Lung (tissue), 12 donors: ENCODE measurements around the gene ZNF280C. TPM values are rescaled to one million over a fixed set of nuclear protein-coding genes. Genes with fewer than 3 reads are reported as not detected.
"Not testable (repeated sequence)": the region's sequence is repeated elsewhere in the genome, so short reads cannot be mapped to it uniquely, and the experiment has no call there.

ENCODE experiments used
- ATAC-seq: fragments of 200-7000 bp; cut with Tn5 transposase; one replicate; pipeline ENCODE4 v1.9.1; 2020; ENCODE audit warnings: moderate number of reproducible peaks; ENCODE audit not compliant: insufficient read depth, low FRiP score
- DNase-seq, 3 donors: peaks; one replicate each; pipeline ENCODE4 v3.0.0-alpha.2; 2013 to 2017
- H3K27ac ChIP-seq, 2 donors: one replicate each; pipeline ENCODE4 v1.5.1; 2013; ENCODE audit warnings: mild to moderate bottlenecking in 2 of 2, moderate library complexity in 2 of 2, control low read depth in 1 of 2, inconsistent platforms in 1 of 2, low read depth in 1 of 2, low read length in 1 of 2
- H3K27me3 ChIP-seq, 3 donors: one replicate each; pipeline ENCODE4 v1.5.1; 2013; ENCODE audit warnings: low read length in 2 of 3; ENCODE audit not compliant: control insufficient read depth in 3 of 3, insufficient read depth in 3 of 3
- H3K36me3 ChIP-seq, 4 donors: one replicate each; pipeline ENCODE4 v1.5.1; 2013; ENCODE audit warnings: low read length in 4 of 4, mild to moderate bottlenecking in 1 of 4, moderate library complexity in 1 of 4; ENCODE audit not compliant: control insufficient read depth in 4 of 4, insufficient read depth in 4 of 4
- H3K4me1 ChIP-seq, 5 donors: one replicate each; pipeline ENCODE4 v1.5.1; 2013; ENCODE audit warnings: low read length in 5 of 5, mild to moderate bottlenecking in 2 of 5, moderate library complexity in 1 of 5; ENCODE audit not compliant: control insufficient read depth in 5 of 5, insufficient read depth in 5 of 5
- H3K4me3 ChIP-seq: one replicate; pipeline ENCODE4 v1.5.1; 2013; ENCODE audit warnings: mild to moderate bottlenecking, control low read depth, moderate library complexity
- H3K9ac ChIP-seq, 2 donors: one replicate each; pipeline ENCODE4 v1.5.1; 2013; ENCODE audit warnings: low read length in 2 of 2, control low read depth in 1 of 2; ENCODE audit not compliant: insufficient read depth in 1 of 2
- H3K9me3 ChIP-seq, 4 donors: one replicate each; pipeline ENCODE4 v1.5.1; 2013; ENCODE audit warnings: low read length in 3 of 4, mild to moderate bottlenecking in 1 of 4, moderate library complexity in 1 of 4; ENCODE audit not compliant: control insufficient read depth in 4 of 4, insufficient read depth in 3 of 4
- CTCF ChIP-seq: IDR thresholded peaks from 2 replicates; pipeline ENCODE4 v1.5.1; 2012; ENCODE audit warnings: mild to moderate bottlenecking; ENCODE audit errors: control extremely low read depth, extremely low read depth
- WGBS, 2 donors: extraction: QIAGEN DNeasy Blood & Tissue Kit; methylation state at CpG; one replicate each; pipeline ENCODE4 v1.1.7; 2013; 5-methylcytosine and 5-hydroxymethylcytosine counted together
- polyA plus RNA-seq, 2 donors: library from polyadenylated mRNA; stranded (reverse); fragments of 200-250 nt; gene quantifications; one replicate each; pipeline ENCODE4 v1.2.1, GENCODE V29; 2013
- total RNA-seq, 2 donors: library from RNA; depleted of rRNA in 1 of 2; stranded (reverse); fragments of >200 nt in 1 of 2; gene quantifications; one replicate each; pipeline ENCODE4 v1.2.1, GENCODE V29; 2014 to 2021
- donor health status: control.
- donor health status: control.
- donor health status: Bipolar disorder and iron deficiency.
- donor health status: healthy.
- donor health status: DM: yes; HTN: yes; CAD: no.

The ZNF280C gene
- total and polyA plus RNA-seq, 4 donors, result 1.2 to 7.3 (median 2.5) TPM

GRCh38 chrX:130285710-130286109 lies 17.0 kb upstream of the ZNF280C start:
- no peak overlapping the region for H3K9ac ChIP-seq
- no peak for TF ChIP-seq CTCF
- no peak overlapping the region for H3K27ac ChIP-seq
- WGBS, 2 donors, result 68 to 79% methylated on average over 2 of the region's 2 CpGs
- no peaks in the 10 kb centered on the region for H3K9me3 ChIP-seq
- no peak for ATAC-seq
- H3K4me3 ChIP-seq, result no peak overlapping the region
- DNase-seq, result no peak
- H3K4me1 ChIP-seq, result no peaks in the 10 kb centered on the region
- H3K36me3 ChIP-seq, result no peaks in the 10 kb centered on the region
- H3K27me3 ChIP-seq, result peaks cover 0 to 2% (median 0%) of the 10 kb centered on the region in 3 donors

- ATAC-seq (no peak), DNase-seq (no peak)
- H3K9me3 ChIP-seq, result no peaks in the 10 kb centered on the region
- TF ChIP-seq CTCF, result no peak
- H3K36me3 ChIP-seq, result no peaks in the 10 kb centered on the region
- WGBS, 2 donors, result 79 to 95% methylated on average over 3 of the region's 3 CpGs
- H3K4me1 ChIP-seq, result no peaks in the 10 kb centered on the region
- H3K9ac ChIP-seq, result no peak overlapping the region
- H3K27me3 ChIP-seq, result peaks cover 0 to 2% (median 0%) of the 10 kb centered on the region in 3 donors
- H3K27ac ChIP-seq, result no peak overlapping the region
- H3K4me3 ChIP-seq, result no peak overlapping the region
Observed at GRCh38 chrX:130285069-130285620, 16.4 kb upstream of the ZNF280C start.

DNA sequence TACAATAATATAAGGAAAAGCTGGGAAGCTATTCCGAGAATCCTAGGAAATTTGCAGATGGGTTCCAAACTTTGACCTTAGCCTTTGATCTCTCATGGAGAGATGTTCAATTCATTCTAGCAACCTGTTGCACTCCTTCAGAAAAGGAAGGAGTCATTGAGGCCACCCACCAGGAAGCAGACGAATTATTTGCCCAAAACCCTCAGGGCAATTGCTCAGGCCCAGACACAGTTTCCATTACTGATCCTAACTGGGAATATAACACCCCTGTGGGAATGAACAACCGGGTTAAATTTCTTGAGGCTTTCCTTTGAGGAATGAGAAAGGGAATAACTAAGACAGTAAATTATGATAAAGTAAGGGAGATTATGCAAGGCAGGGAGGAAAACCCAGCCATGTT lies 13.5 kb upstream of the ZNF280C start:
- no peak for TF ChIP-seq CTCF
- 81 to 82% methylated on average over 3 of the region's 3 CpGs for WGBS, 2 donors
- Histone ChIP-seq H3K4me3 (no peak overlapping the region), H3K4me1 (no peaks in the 10 kb centered on the region), H3K27me3 (no peaks in the 10 kb centered on the region), H3K9me3 (no peaks in the 10 kb centered on the region), H3K27ac (no peak overlapping the region), H3K36me3 (no peaks in the 10 kb centered on the region), H3K9ac (no peak overlapping the region)
- DNase-seq (no peak), ATAC-seq (no peak)

- no peak overlapping the region for H3K9ac ChIP-seq
- H3K27me3 ChIP-seq, result no peaks in the 10 kb centered on the region
- H3K27ac ChIP-seq, result no peak overlapping the region
- WGBS, 2 donors, result 56 to 89% methylated on average over 3 of the region's 3 CpGs
- no peak for TF ChIP-seq CTCF
- ATAC-seq (no peak), DNase-seq (no peak)
- H3K4me3 ChIP-seq, result no peak overlapping the region
- no peaks in the 10 kb centered on the region for H3K36me3 ChIP-seq
- no peaks in the 10 kb centered on the region for H3K9me3 ChIP-seq
- no peaks in the 10 kb centered on the region for H3K4me1 ChIP-seq
Observed at GRCh38 chrX:130280901-130281300, 12.2 kb upstream of the ZNF280C start.

DNA sequence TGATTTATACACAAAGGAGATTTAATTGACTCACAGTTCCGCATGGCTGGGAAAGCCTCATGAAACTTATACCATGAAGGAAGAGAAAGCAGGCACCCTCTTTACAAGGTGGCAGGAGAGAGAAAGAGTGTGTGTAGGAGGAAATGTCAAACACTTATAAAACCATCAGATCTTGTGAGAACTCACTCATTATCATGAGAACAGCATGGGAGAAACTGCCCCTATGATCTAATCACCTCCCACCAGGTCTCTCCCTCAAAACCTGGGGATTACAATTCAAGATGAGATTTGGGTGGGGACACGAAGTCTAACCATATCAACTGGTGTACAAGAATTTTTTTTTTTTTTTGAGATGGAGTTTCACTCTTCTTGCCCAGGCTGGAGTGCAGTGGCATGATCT lies 3.6 kb upstream of the ZNF280C start:
- H3K27ac ChIP-seq, H3K4me3 ChIP-seq, DNase-seq, H3K9me3 ChIP-seq, ATAC-seq, H3K27me3 ChIP-seq, H3K36me3 ChIP-seq, H3K9ac ChIP-seq, H3K4me1 ChIP-seq: not testable (repeated sequence)
- 74 to 93% methylated on average over 2 of the region's 2 CpGs for WGBS, 2 donors
